ENCODE measurements around the gene FAM81A.

The FAM81A gene

DNA sequence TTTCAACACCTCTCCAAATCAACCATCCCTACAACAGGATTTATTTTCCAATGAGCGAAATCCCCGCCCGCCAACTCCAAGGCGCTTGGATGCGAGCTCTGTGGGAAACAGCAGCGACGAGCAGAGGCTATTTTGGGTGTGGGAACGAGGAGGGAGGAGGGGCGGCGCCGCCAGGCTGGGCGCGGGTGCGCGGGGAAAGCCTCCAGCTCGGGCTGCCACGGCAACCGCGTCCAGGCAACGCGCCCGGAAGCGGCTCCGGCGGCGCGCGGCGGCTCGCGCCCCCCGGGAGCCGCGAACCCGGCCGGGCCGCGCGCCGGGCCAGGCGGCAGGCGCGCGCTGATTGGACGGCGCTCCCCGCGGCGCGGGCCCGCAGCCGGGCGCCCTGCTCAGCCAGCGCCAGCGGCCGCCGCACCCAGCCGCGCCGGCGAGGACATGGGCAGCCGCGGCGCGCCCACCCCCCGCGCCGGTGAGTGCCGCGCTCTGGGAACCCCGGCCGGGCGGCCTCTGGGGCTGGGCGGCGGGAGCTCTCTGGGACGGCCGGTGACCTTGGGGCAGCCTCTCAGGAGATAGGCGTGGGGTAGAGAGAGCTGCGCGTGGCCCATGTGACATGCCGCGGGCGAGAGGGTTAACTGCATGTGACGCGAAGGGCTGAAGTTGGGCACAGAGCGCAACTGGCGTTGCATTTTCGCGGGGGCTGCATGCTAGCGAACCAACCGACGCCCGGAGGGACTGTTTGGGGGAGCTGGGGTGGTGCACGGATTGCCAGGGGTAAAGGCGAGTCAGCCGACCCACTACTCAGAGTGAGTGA is at the start of gene FAM81A:
TSS of gene FAM81A (plus strand) at position 370 of the 808 bp plus-strand sequence. CDS start 20,441 bp downstream, outside the sequence.
- DNase-seq (ENCODE audit: low read depth), result peak; percentile 26
- TF ChIP-seq, protein P1, sequence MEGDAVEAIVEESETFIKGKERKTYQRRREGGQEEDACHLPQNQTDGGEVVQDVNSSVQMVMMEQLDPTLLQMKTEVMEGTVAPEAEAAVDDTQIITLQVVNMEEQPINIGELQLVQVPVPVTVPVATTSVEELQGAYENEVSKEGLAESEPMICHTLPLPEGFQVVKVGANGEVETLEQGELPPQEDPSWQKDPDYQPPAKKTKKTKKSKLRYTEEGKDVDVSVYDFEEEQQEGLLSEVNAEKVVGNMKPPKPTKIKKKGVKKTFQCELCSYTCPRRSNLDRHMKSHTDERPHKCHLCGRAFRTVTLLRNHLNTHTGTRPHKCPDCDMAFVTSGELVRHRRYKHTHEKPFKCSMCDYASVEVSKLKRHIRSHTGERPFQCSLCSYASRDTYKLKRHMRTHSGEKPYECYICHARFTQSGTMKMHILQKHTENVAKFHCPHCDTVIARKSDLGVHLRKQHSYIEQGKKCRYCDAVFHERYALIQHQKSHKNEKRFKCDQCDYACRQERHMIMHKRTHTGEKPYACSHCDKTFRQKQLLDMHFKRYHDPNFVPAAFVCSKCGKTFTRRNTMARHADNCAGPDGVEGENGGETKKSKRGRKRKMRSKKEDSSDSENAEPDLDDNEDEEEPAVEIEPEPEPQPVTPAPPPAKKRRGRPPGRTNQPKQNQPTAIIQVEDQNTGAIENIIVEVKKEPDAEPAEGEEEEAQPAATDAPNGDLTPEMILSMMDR (IDR thresholded peaks at IDR 0.05; ENCODE audit: control insufficient read depth, extremely low read depth, insufficient read depth), result no peak

GRCh38 chr15:59388670-59389069 is 49.3 kb upstream of the FAM81A start:
- H3K4me3 ChIP-seq (ENCODE audit: low read depth, low read length), result no peak overlapping the region
- TF ChIP-seq, protein P1 (IDR thresholded peaks at IDR 0.05; ENCODE audit: control insufficient read depth, extremely low read depth, insufficient read depth), result no peak
- no peak for DNase-seq (ENCODE audit: low read depth)

More for the DNA sequence above, at the start of gene FAM81A:
- H3K4me3 ChIP-seq (ENCODE audit: low read depth, low read length), result peak within 1 kb of the TSS; percentile 60

DNA sequence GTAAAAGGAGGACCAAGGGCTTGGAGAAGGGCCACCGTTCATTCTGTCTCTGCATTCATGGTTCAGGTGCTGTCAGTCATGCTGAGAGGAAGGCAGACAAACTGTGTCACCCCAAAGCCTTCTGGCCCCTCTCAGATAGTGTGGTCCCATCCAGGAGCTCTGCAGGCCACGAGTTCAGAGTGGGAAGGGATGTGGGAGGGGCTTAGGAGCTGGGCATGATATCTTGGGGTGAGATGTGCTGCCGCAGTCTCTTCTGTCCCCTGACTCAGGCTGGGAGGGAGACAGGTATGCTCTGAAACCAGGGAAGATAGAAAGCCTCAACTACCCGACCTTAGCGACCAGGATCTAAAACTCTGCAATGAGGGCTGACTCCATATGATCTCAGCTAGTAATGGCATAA is 45.7 kb upstream of the FAM81A start:
- DNase-seq (ENCODE audit: low read depth), result no peak

DNA sequence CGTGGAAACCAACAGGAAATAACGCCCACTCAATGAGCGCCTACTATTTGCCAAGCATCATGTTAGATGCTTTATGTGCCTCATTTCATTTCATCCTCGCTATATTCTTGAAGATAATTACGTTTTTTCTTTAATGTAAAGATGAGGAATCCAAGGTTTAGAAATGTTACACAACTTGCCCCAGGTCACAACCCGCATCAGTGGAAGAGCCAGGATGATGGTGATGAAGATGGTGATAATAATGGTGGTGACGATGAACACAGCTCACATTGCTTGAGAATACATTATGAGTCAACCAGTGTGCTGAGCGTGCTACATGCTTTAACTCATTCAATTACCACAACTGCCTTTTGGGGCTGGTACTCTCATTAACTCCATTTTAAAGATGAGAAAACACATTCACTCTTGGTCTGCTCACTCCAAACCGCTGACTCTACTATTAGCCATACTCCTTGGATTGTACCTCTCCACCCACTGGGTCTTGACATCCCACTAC is 43.8 kb upstream of the FAM81A start:
- H3K4me3 ChIP-seq (ENCODE audit: low read depth, low read length), result no peak overlapping the region
- no peak for DNase-seq (ENCODE audit: low read depth)
- TF ChIP-seq, protein P1 (IDR thresholded peaks at IDR 0.05; ENCODE audit: control insufficient read depth, extremely low read depth, insufficient read depth), result no peak

More for the DNA sequence above, 45.7 kb upstream of the FAM81A start:
- TF ChIP-seq, protein P1 (IDR thresholded peaks at IDR 0.05; ENCODE audit: control insufficient read depth, extremely low read depth, insufficient read depth), result no peak
- H3K4me3 ChIP-seq (ENCODE audit: low read depth, low read length), result no peak overlapping the region

DNA sequence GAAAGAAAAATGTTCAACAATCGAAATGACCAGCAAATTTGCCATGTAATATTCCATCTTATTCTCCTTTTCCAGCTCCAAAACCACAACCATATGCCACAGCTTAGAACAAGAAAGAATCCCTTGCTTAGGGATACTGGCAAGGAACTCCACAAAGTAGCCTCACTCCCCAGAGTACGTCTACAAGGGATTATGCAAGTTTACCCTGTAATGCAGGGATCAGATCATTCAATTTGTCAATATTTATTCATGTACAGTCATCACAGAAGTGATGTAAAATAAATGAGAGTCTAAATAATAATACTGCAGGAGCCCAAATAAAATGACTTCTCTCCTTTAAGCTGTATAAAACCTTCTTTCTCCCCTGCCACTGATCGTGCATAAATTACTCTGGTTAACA is 41.8 kb upstream of the FAM81A start:
- no peak overlapping the region for H3K4me3 ChIP-seq (ENCODE audit: low read depth, low read length)
- TF ChIP-seq, protein P1 (IDR thresholded peaks at IDR 0.05; ENCODE audit: control insufficient read depth, extremely low read depth, insufficient read depth), result no peak
- no peak for DNase-seq (ENCODE audit: low read depth)

- H3K4me3 ChIP-seq (ENCODE audit: low read depth, low read length), result no peak overlapping the region
- TF ChIP-seq, protein P1 (IDR thresholded peaks at IDR 0.05; ENCODE audit: control insufficient read depth, extremely low read depth, insufficient read depth), result peak; percentile 24; the same call in 1 of the 2 replicates
- DNase-seq (ENCODE audit: low read depth), result no peak
Observed at GRCh38 chr15:59396679-59397078, 41.3 kb upstream of the FAM81A start.

Measured in LNCaP clone FGC (cell line).